CD4-positive, CD25-positive, alpha-beta regulatory T cell (primary cell): Measurements from ENCODE around the gene FOXJ3. TPM values are rescaled to one million over a fixed set of nuclear protein-coding genes. Genes with fewer than 3 reads are reported as not detected.

ENCODE experiments used
- ATAC-seq, 2 donors: fragments of 150-1000 bp; cut with Tn5 transposase; one replicate each; pipeline ENCODE4 v1.10.0; 2021; ENCODE audit warnings: low read depth in 2 of 2, moderate number of reproducible peaks in 2 of 2, moderate library complexity in 1 of 2
- DNase-seq, 3 donors: peaks; one replicate each; pipeline versions ENCODE4 v3.0.0 to v3.0.0-alpha.2; 2012 to 2022; ENCODE audit warnings: mixed read lengths in 1 of 3
- H3K27ac ChIP-seq: one replicate; pipeline ENCODE4 v1.7.0; 2013; ENCODE audit warnings: mild to moderate bottlenecking, low read length; ENCODE audit not compliant: insufficient read depth, poor library complexity, severe bottlenecking
- H3K27me3 ChIP-seq: one replicate; pipeline ENCODE4 v1.7.0; 2013; ENCODE audit warnings: low read length; ENCODE audit not compliant: control insufficient read depth, insufficient read depth
- H3K36me3 ChIP-seq: one replicate; pipeline ENCODE4 v1.7.0; 2013; ENCODE audit warnings: mild to moderate bottlenecking, low read length, moderate library complexity; ENCODE audit not compliant: control insufficient read depth, insufficient read depth
- H3K4me1 ChIP-seq: 2 replicates; pipeline ENCODE4 v1.7.0; 2013; ENCODE audit warnings: mild to moderate bottlenecking, low read length; ENCODE audit not compliant: insufficient read depth, control insufficient read depth, poor library complexity, severe bottlenecking
- H3K4me3 ChIP-seq: one replicate; pipeline ENCODE4 v1.7.0; 2013; ENCODE audit warnings: low read depth, mild to moderate bottlenecking, low read length, moderate library complexity
- H3K9me3 ChIP-seq, 2 experiments: 1 replicate in 1 of 2; 2 replicates in 1 of 2; pipeline ENCODE4 v1.7.0; 2013; ENCODE audit warnings: low read length in 2 of 2, mild to moderate bottlenecking in 1 of 2, moderate library complexity in 1 of 2; ENCODE audit not compliant: control insufficient read depth in 2 of 2
- H3K27ac Mint-ChIP-seq, 3 donors: one replicate each; pipeline ENCODE4 v1.8.0; 2020 to 2022; ENCODE audit warnings: mild to moderate bottlenecking in 3 of 3, mixed read lengths in 3 of 3, moderate library complexity in 2 of 3
- H3K27me3 Mint-ChIP-seq: one replicate; pipeline ENCODE4 v1.8.0; 2022; ENCODE audit warnings: mild to moderate bottlenecking, mixed read lengths
- H3K36me3 Mint-ChIP-seq: one replicate; pipeline ENCODE4 v1.8.0; 2020; ENCODE audit warnings: mixed read lengths
- H3K4me1 Mint-ChIP-seq, 4 donors: one replicate each; pipeline ENCODE4 v1.8.0; 2020 to 2022; ENCODE audit warnings: mixed read lengths in 4 of 4, mild to moderate bottlenecking in 1 of 4
- H3K4me3 Mint-ChIP-seq, 4 donors: one replicate each; pipeline ENCODE4 v1.8.0; 2020 to 2022; ENCODE audit warnings: mild to moderate bottlenecking in 4 of 4, mixed read lengths in 4 of 4, moderate library complexity in 3 of 4
- H3K9me3 Mint-ChIP-seq, 7 donors: one replicate each; pipeline ENCODE4 v1.8.0; 2020 to 2022; ENCODE audit warnings: mixed read lengths in 7 of 7, mild to moderate bottlenecking in 3 of 7, moderate library complexity in 2 of 7
- polyA plus RNA-seq, 4 donors: library from polyadenylated mRNA; unstranded; fragments of 300-500 nt; fragmentation: Illumina TruSeq; gene quantifications; one replicate each; pipeline ENCODE4 v1.2.3, GENCODE V29; 2021
- total RNA-seq: library from RNA; stranded (reverse); gene quantifications from one replicate; pipeline ENCODE4 v1.2.3, GENCODE V29; 2022

The FOXJ3 gene
- total and polyA plus RNA-seq, 5 donors from 2014 or later: 21.0 to 68.6 (median 37.1) TPM

- H3K9me3 Mint-ChIP-seq: peaks cover 0 to 19% (median 7%) of the 10 kb centered on the region in 7 donors
- H3K27ac Mint-ChIP-seq: no peak overlapping the region
- Histone ChIP-seq H3K36me3 (peaks cover 10% of the 10 kb centered on the region), H3K4me1 (no peaks in the 10 kb centered on the region), H3K4me3 (no peak overlapping the region), H3K27me3 (no peaks in the 10 kb centered on the region), H3K9me3 (peaks cover 6 to 8% of the 10 kb centered on the region in 2 experiments), H3K27ac (no peak overlapping the region)
- peaks cover 29 to 54% (median 32%) of the 10 kb centered on the region in 4 donors for H3K4me1 Mint-ChIP-seq
- H3K4me3 Mint-ChIP-seq: peak overlapping the region in 3 of 4 donors; percentile 14 to 23 (median 19)
- no peaks in the 10 kb centered on the region for H3K27me3 Mint-ChIP-seq
- DNase-seq (no peak), ATAC-seq (no peak)
- H3K36me3 Mint-ChIP-seq: peaks cover 49% of the 10 kb centered on the region
Measured at GRCh38 chr1:42302034-42302433, 33.0 kb downstream of the FOXJ3 start.

- H3K27me3 Mint-ChIP-seq: no peaks in the 10 kb centered on the region
- Histone ChIP-seq H3K4me3 (no peak overlapping the region), H3K4me1 (no peaks in the 10 kb centered on the region), H3K9me3 (peaks cover 6 to 8% of the 10 kb centered on the region in 2 experiments), H3K27ac (no peak overlapping the region), H3K36me3 (peaks cover 10% of the 10 kb centered on the region), H3K27me3 (no peaks in the 10 kb centered on the region)
- DNase-seq (no peak), ATAC-seq (no peak)
- peaks cover 0 to 12% (median 5%) of the 10 kb centered on the region in 7 donors for H3K9me3 Mint-ChIP-seq
- peaks cover 17 to 48% (median 32%) of the 10 kb centered on the region in 4 donors for H3K4me1 Mint-ChIP-seq
- H3K27ac Mint-ChIP-seq: peak overlapping the region in 1 of 3 donors; percentile 17
- peak overlapping the region in 1 of 4 donors; percentile 3 for H3K4me3 Mint-ChIP-seq
- peaks cover 35% of the 10 kb centered on the region for H3K36me3 Mint-ChIP-seq
Measured at GRCh38 chr1:42298520-42298919, 36.5 kb downstream of the FOXJ3 start.

DNA sequence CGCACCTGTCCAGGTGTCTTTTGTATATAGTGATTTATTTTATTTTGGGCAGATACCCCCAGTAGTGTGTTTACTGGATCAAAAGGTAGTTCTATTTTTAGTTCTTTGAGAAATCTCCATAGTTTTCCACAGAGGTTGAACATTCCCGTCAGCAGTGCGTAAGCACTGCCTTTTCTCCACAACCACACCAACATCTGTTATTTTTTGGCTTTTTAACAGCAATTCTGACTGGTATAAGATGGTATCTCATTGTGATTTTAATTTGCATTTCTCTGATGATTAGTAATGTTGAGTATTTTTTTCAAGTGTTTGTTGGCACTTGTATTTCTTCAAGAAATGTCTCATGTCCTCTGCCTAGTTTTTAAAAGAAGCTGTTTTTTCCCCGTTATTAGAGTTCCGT, 39.2 kb downstream of the FOXJ3 start:
- DNase-seq (no peak), ATAC-seq (no peak)
- no peaks in the 10 kb centered on the region for H3K9me3 ChIP-seq
- no peaks in the 10 kb centered on the region for H3K4me1 ChIP-seq
- Mint-ChIP-seq H3K27me3 (no peaks in the 10 kb centered on the region), H3K9me3 (peaks cover 0 to 1% (median 0%) of the 10 kb centered on the region in 7 donors), H3K4me1 (peaks cover 29 to 62% (median 30%) of the 10 kb centered on the region in 4 donors), H3K4me3 (no peak overlapping the region), H3K36me3 (peaks cover 29% of the 10 kb centered on the region), H3K27ac (no peak overlapping the region)
- H3K4me3 ChIP-seq: no peak overlapping the region
- no peak overlapping the region for H3K27ac ChIP-seq
- H3K27me3 ChIP-seq: no peaks in the 10 kb centered on the region
- no peaks in the 10 kb centered on the region for H3K36me3 ChIP-seq

- H3K9me3 ChIP-seq: no peaks in the 10 kb centered on the region
- H3K4me1 ChIP-seq: no peaks in the 10 kb centered on the region
- no peak overlapping the region for H3K4me3 Mint-ChIP-seq
- no peaks in the 10 kb centered on the region for H3K27me3 ChIP-seq
- no peak overlapping the region for H3K27ac Mint-ChIP-seq
- no peak for ATAC-seq
- H3K27ac ChIP-seq: no peak overlapping the region
- H3K9me3 Mint-ChIP-seq: no peaks in the 10 kb centered on the region
- H3K4me3 ChIP-seq: no peak overlapping the region
- peaks cover 28 to 50% (median 32%) of the 10 kb centered on the region in 4 donors for H3K4me1 Mint-ChIP-seq
- H3K36me3 Mint-ChIP-seq: peaks cover 17% of the 10 kb centered on the region
- DNase-seq: no peak
- H3K27me3 Mint-ChIP-seq: no peaks in the 10 kb centered on the region
- no peaks in the 10 kb centered on the region for H3K36me3 ChIP-seq
Measured at GRCh38 chr1:42290130-42290529, 44.9 kb downstream of the FOXJ3 start.

- DNase-seq (no peak), ATAC-seq (no peak)
- Histone ChIP-seq H3K4me1 (peaks cover 3% of the 10 kb centered on the region), H3K36me3 (no peaks in the 10 kb centered on the region), H3K27ac (no peak overlapping the region), H3K4me3 (no peak overlapping the region), H3K9me3 (no peaks in the 10 kb centered on the region), H3K27me3 (no peaks in the 10 kb centered on the region)
- H3K36me3 Mint-ChIP-seq: peaks cover 14% of the 10 kb centered on the region
- H3K4me1 Mint-ChIP-seq: peaks cover 35 to 54% (median 37%) of the 10 kb centered on the region in 4 donors
- no peak overlapping the region for H3K4me3 Mint-ChIP-seq
- no peaks in the 10 kb centered on the region for H3K9me3 Mint-ChIP-seq
- no peak overlapping the region for H3K27ac Mint-ChIP-seq
- H3K27me3 Mint-ChIP-seq: no peaks in the 10 kb centered on the region
Measured at GRCh38 chr1:42288311-42288985, 46.6 kb downstream of the FOXJ3 start.

- DNase-seq (peak in 1 of 3 donors; percentile 7), ATAC-seq (peak in 1 of 2 donors; percentile 56)
- no peak overlapping the region for H3K27ac ChIP-seq
- H3K27me3 ChIP-seq: no peaks in the 10 kb centered on the region
- H3K36me3 Mint-ChIP-seq: peaks cover 6% of the 10 kb centered on the region
- H3K27ac Mint-ChIP-seq: peak overlapping the region in 1 of 3 donors; percentile 3
- H3K4me3 ChIP-seq: no peak overlapping the region
- H3K4me1 ChIP-seq: peaks cover 3% of the 10 kb centered on the region
- H3K4me1 Mint-ChIP-seq: peaks cover 37 to 69% (median 59%) of the 10 kb centered on the region in 4 donors
- peak overlapping the region in 1 of 4 donors; percentile 70 for H3K4me3 Mint-ChIP-seq
- no peaks in the 10 kb centered on the region for H3K9me3 ChIP-seq
- H3K9me3 Mint-ChIP-seq: no peaks in the 10 kb centered on the region
- H3K36me3 ChIP-seq: peaks cover 5% of the 10 kb centered on the region
- H3K27me3 Mint-ChIP-seq: no peaks in the 10 kb centered on the region
Measured at GRCh38 chr1:42282867-42283583, 52.0 kb downstream of the FOXJ3 start.

DNA sequence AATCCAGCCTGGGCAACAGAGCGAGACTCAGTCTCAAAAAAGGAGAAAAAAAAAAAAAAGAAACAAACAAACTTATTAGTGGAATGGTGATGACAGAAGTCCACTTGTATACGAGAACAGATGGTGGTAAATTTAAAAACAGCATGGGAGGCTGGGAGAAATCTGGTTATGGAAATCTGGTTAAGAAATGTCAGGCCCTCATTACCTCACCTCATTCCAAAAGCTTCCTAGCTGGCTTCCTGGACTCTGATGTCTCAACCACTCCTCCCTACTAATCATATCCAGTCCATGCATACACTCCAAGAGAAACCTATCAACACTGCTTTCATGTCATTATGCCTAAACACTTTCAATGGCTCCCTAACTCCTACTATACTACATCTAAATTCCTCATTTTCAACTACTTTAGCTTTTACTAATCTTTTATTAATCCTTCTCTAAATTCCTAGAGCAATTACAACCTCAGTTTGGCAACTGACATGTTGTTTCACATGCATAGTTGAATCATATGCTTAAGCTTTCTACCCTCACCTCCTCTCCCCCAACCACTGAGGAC, 52.9 kb downstream of the FOXJ3 start:
- Histone ChIP-seq H3K27ac (no peak overlapping the region), H3K9me3 (no peaks in the 10 kb centered on the region), H3K4me1 (peaks cover 3% of the 10 kb centered on the region), H3K4me3 (no peak overlapping the region), H3K36me3 (peaks cover 6% of the 10 kb centered on the region), H3K27me3 (no peaks in the 10 kb centered on the region)
- DNase-seq (no peak), ATAC-seq (no peak)
- H3K4me3 Mint-ChIP-seq: peak overlapping the region in 1 of 4 donors; percentile 58
- peak overlapping the region in 1 of 3 donors; percentile 3 for H3K27ac Mint-ChIP-seq
- H3K9me3 Mint-ChIP-seq: no peaks in the 10 kb centered on the region
- no peaks in the 10 kb centered on the region for H3K27me3 Mint-ChIP-seq
- peaks cover 7% of the 10 kb centered on the region for H3K36me3 Mint-ChIP-seq
- peaks cover 37 to 68% (median 60%) of the 10 kb centered on the region in 4 donors for H3K4me1 Mint-ChIP-seq
